ENCODE data around the gene TIAM1. TPM values are rescaled to one million over a fixed set of nuclear protein-coding genes. Genes with fewer than 3 reads are reported as not detected.

TIAM1 gene
- total RNA-seq, 1 donor from 2014 or later, result 131 TPM

DNA sequence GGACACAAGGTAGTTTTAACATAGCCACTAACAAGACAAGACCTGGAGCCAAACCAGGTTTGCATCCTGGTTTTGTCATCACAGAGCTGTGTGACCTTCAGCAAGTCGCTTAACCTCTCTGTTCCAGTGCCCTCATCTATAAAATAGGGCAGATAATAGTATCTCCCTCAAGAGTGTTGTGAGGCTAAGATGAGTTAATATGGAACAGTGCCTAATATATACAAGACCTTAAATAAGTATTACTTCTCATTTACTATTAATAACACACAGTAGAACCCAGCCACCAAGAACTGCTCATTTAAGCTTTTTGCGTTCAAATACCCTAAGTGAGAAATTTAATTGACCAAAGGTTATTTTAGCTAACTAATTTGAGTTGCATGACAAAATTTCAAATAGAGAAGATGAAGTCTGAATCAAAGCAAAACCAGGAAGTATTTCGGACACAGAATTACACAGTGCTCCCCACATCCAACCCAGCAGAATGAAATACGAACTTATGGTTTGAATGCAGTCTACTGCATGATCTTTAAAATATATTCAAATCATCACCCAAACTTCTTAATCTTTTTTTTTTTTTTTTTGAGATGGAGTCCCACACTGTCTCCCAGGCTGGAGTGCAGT lies 181.9 kb downstream of the TIAM1 start:
- peaks cover 21% of the 10 kb centered on the region for H3K36me3 Mint-ChIP-seq (ENCODE audit: low read depth, unreplicated experiment)
- H3K27me3 Mint-ChIP-seq (ENCODE audit: unreplicated experiment), result peaks cover 5% of the 10 kb centered on the region
- no peak overlapping the region for H3K4me3 Mint-ChIP-seq (ENCODE audit: unreplicated experiment)
- H3K27ac Mint-ChIP-seq (ENCODE audit: unreplicated experiment), result no peak overlapping the region
- H3K4me1 Mint-ChIP-seq (ENCODE audit: unreplicated experiment), result peaks cover 63% of the 10 kb centered on the region
- TF ChIP-seq, protein P1, sequence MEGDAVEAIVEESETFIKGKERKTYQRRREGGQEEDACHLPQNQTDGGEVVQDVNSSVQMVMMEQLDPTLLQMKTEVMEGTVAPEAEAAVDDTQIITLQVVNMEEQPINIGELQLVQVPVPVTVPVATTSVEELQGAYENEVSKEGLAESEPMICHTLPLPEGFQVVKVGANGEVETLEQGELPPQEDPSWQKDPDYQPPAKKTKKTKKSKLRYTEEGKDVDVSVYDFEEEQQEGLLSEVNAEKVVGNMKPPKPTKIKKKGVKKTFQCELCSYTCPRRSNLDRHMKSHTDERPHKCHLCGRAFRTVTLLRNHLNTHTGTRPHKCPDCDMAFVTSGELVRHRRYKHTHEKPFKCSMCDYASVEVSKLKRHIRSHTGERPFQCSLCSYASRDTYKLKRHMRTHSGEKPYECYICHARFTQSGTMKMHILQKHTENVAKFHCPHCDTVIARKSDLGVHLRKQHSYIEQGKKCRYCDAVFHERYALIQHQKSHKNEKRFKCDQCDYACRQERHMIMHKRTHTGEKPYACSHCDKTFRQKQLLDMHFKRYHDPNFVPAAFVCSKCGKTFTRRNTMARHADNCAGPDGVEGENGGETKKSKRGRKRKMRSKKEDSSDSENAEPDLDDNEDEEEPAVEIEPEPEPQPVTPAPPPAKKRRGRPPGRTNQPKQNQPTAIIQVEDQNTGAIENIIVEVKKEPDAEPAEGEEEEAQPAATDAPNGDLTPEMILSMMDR (IDR thresholded peaks at IDR 0.05; ENCODE audit: unreplicated experiment), result no peak
- no peaks in the 10 kb centered on the region for H3K9me3 Mint-ChIP-seq (ENCODE audit: unreplicated experiment)
- DNase-seq (ENCODE audit: low spot score), result no peak

DNA sequence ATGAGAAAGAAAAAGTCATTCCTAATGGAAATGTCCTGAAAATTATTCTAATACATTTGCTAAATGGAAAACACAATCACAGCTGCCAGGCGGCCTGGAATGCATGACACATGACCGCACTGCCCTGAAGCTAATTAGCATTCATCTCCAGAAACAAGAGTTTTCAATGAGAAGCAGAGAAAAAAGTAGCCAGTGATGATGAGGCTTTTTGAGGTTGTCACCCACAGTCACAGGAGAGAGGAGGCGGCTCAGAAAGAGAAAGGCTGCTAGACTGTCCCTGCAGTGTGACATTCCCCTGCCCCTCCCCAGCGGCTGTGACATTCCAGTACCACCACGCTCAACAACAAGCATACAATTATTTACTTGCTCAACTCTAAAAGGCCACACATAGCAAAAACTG lies 182.9 kb downstream of the TIAM1 start:
- Mint-ChIP-seq H3K4me1 (ENCODE audit: unreplicated experiment) (peaks cover 55% of the 10 kb centered on the region), H3K4me3 (ENCODE audit: unreplicated experiment) (peak overlapping the region; percentile 95), H3K27ac (ENCODE audit: unreplicated experiment) (peak overlapping the region; percentile 97), H3K27me3 (ENCODE audit: unreplicated experiment) (peaks cover 5% of the 10 kb centered on the region), H3K9me3 (ENCODE audit: unreplicated experiment) (no peaks in the 10 kb centered on the region), H3K36me3 (ENCODE audit: low read depth, unreplicated experiment) (peaks cover 28% of the 10 kb centered on the region)
- no peak for DNase-seq (ENCODE audit: low spot score)
- TF ChIP-seq, protein P1 (IDR thresholded peaks at IDR 0.05; ENCODE audit: unreplicated experiment), result no peak

DNA sequence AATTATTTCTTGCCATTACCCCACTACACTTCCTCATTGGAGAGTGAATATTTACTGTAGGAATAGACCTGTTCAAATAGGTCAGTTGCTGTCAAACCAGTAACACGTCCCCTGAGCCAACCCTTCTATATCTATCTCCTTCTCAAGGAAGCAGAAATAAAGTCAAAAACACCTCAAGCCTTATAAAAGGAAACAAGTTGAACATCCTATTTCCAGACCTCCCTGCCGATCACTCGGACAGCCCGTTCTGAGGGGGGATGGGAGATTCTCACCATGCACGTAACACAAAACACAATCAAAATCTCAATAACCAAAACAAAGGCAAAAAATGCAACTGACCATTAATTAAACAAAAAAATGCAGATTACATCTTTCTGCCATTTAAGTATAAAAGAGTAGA lies 184.3 kb downstream of the TIAM1 start:
- Mint-ChIP-seq H3K27ac (ENCODE audit: unreplicated experiment) (peak overlapping the region; percentile 97), H3K4me3 (ENCODE audit: unreplicated experiment) (peak overlapping the region; percentile 95), H3K4me1 (ENCODE audit: unreplicated experiment) (peaks cover 51% of the 10 kb centered on the region), H3K27me3 (ENCODE audit: unreplicated experiment) (peaks cover 5% of the 10 kb centered on the region), H3K9me3 (ENCODE audit: unreplicated experiment) (peaks cover 4% of the 10 kb centered on the region), H3K36me3 (ENCODE audit: low read depth, unreplicated experiment) (peaks cover 28% of the 10 kb centered on the region)
- no peak for DNase-seq (ENCODE audit: low spot score)
- TF ChIP-seq, protein P1 (IDR thresholded peaks at IDR 0.05; ENCODE audit: unreplicated experiment), result no peak

DNA sequence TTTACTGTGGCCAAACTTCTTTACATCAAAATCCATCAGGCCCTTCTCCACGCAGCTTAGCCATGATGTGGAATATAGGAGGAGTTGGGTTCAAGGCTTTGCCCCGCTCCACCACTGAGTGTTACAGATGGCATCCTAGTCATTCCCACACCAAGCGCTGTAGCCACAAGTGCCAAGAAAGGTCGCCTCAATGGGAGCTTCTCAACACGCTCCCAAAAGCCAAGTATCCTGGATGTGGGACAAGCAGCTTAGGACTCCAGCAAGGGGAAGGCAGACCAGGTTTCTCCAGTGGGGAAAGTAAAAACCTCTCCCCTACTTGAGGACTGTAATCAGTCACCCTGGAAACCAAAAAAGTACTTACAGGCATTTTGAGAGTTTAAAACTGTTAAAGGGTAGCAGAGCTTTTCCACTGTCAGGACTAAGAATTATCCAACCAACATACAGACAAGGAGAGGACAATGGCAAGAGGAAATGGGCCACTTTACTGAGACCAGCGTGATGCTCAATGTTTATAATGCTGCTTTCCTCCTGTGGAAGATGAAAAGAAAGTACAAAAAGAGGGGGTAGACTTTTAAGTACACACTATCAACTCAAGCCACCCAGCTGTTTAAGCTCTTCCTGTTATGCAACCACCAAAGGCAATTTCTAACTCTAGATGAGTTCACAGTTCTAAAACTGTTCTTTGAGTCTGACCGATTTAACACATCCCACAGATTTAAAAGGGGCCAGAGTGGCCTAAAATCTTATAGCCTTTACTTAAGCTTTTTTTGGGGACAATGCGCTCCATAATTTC lies 185.1 kb downstream of the TIAM1 start:
- Mint-ChIP-seq H3K4me1 (ENCODE audit: unreplicated experiment) (peaks cover 57% of the 10 kb centered on the region), H3K27ac (ENCODE audit: unreplicated experiment) (peak overlapping the region; percentile 97), H3K4me3 (ENCODE audit: unreplicated experiment) (peak overlapping the region; percentile 95), H3K36me3 (ENCODE audit: low read depth, unreplicated experiment) (peaks cover 36% of the 10 kb centered on the region), H3K27me3 (ENCODE audit: unreplicated experiment) (peaks cover 5% of the 10 kb centered on the region), H3K9me3 (ENCODE audit: unreplicated experiment) (peaks cover 4% of the 10 kb centered on the region)
- TF ChIP-seq, protein P1 (IDR thresholded peaks at IDR 0.05; ENCODE audit: unreplicated experiment), result no peak
- DNase-seq (ENCODE audit: low spot score), result no peak

DNA sequence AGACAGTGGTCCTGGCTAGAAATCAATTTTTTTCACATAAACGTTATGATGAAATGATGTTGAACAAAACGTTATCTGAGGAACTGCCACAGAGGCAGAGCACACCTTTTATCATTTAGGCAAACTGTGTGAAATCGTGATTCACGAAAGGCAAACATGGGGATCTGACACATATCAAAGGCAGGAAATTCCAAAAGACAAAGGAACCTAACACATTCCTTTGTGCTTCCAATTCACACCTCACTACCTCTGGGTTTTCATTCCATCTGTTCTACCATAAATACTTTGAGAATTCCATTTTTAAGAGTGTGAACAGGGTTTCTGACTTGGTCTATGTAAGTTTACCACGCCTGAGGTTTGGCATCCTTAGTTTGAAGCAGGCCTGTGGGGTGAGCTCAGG lies 186.3 kb downstream of the TIAM1 start:
- TF ChIP-seq, protein P1 (IDR thresholded peaks at IDR 0.05; ENCODE audit: unreplicated experiment), result no peak
- DNase-seq (ENCODE audit: low spot score), result no peak
- peak overlapping the region; percentile 51 for H3K4me3 Mint-ChIP-seq (ENCODE audit: unreplicated experiment)
- H3K27ac Mint-ChIP-seq (ENCODE audit: unreplicated experiment), result peak overlapping the region; percentile 89
- H3K36me3 Mint-ChIP-seq (ENCODE audit: low read depth, unreplicated experiment), result peaks cover 42% of the 10 kb centered on the region
- H3K27me3 Mint-ChIP-seq (ENCODE audit: unreplicated experiment), result peaks cover 5% of the 10 kb centered on the region
- H3K9me3 Mint-ChIP-seq (ENCODE audit: unreplicated experiment), result peaks cover 4% of the 10 kb centered on the region
- peaks cover 51% of the 10 kb centered on the region for H3K4me1 Mint-ChIP-seq (ENCODE audit: unreplicated experiment)
